D341Med (cell line): ENCODE results near the gene EXOC3L2.
A peak's percentile ranks its signal among the peaks of the same experiment; 100 is the strongest.
"Not testable (repeated sequence)": the region's sequence is repeated elsewhere in the genome, so short reads cannot be mapped to it uniquely, and the experiment has no call there.

Experiments
- DNase-seq: peaks from one replicate; pipeline ENCODE4 v3.0.0; 2012; ENCODE audit warnings: low spot score

The EXOC3L2 gene

GRCh38 chr19:45255611-45256157 lies 10.5 kb upstream of the EXOC3L2 start:
- no peak for DNase-seq

GRCh38 chr19:45254044-45254531 lies 8.9 kb upstream of the EXOC3L2 start:
- peak; percentile 77 for DNase-seq

GRCh38 chr19:45253396-45254027 lies 8.3 kb upstream of the EXOC3L2 start:
- no peak for DNase-seq

- peak; percentile 63 for DNase-seq
Measured at GRCh38 chr19:45251452-45252354, 6.5 kb upstream of the EXOC3L2 start.

GRCh38 chr19:45250832-45251451 lies 5.7 kb upstream of the EXOC3L2 start, which contains the start of gene MARK4:
TSS of gene MARK4 (plus strand) at chr19:45251271. CDS start at chr19:45251589, 318 bp downstream.
- DNase-seq, result peak; percentile 96

GRCh38 chr19:45250216-45250831 lies 5.1 kb upstream of the EXOC3L2 start:
- no peak for DNase-seq

GRCh38 chr19:45249261-45250033 lies 4.2 kb upstream of the EXOC3L2 start:
- DNase-seq, result no peak

GRCh38 chr19:45247136-45247535 lies 1.9 kb upstream of the EXOC3L2 start:
- DNase-seq, result peak; percentile 18

GRCh38 chr19:45245826-45246225 lies 619 bp upstream of the EXOC3L2 start:
- DNase-seq, result no peak

- peak; percentile 12 for DNase-seq
Measured at GRCh38 chr19:45244133-45244794, 943 bp downstream of the EXOC3L2 start.

GRCh38 chr19:45243144-45243732 lies 2.0 kb downstream of the EXOC3L2 start:
- DNase-seq, result peak; percentile 12

GRCh38 chr19:45238556-45238955 lies 6.7 kb downstream of the EXOC3L2 start:
- DNase-seq, result no peak

GRCh38 chr19:45235485-45235884 lies 9.7 kb downstream of the EXOC3L2 start:
- DNase-seq, result no peak

GRCh38 chr19:45234089-45234869 lies 10.9 kb downstream of the EXOC3L2 start:
- peak; percentile 72 for DNase-seq

GRCh38 chr19:45231891-45232290 lies 13.3 kb downstream of the EXOC3L2 start:
- no peak for DNase-seq

GRCh38 chr19:45229056-45229455 lies 16.2 kb downstream of the EXOC3L2 start:
- not testable (repeated sequence) for DNase-seq

- no peak for DNase-seq
Measured at GRCh38 chr19:45224645-45225044, 20.6 kb downstream of the EXOC3L2 start.

- DNase-seq, result no peak
Measured at GRCh38 chr19:45223879-45224278, 21.3 kb downstream of the EXOC3L2 start.

GRCh38 chr19:45222724-45223123 lies 22.5 kb downstream of the EXOC3L2 start:
- DNase-seq, result no peak
